GM12891 (cell line): ENCODE results near the gene ZFP82.

Experiments
- POLR2A ChIP-seq: IDR thresholded peaks from 2 replicates; pipeline ENCODE4 v1.6.1; 2011; ENCODE audit warnings: low read depth, low read length, control low read depth
- POLR2AphosphoS5 ChIP-seq: IDR thresholded peaks from 2 replicates; pipeline ENCODE4 v1.6.1; 2011; ENCODE audit warnings: low read depth, low read length, control low read depth
- TAF1 ChIP-seq: IDR thresholded peaks from 2 replicates; pipeline ENCODE4 v1.6.1; 2011; ENCODE audit warnings: low read depth, low read length, control low read depth

GRCh38 chr19:36436531-36436930, 18.1 kb upstream of the ZFP82 start:
- no peak for TF ChIP-seq TAF1
- TF ChIP-seq POLR2AphosphoS5 = no peak
- TF ChIP-seq POLR2A = no peak
